PC-3 (cell line): Measurements from ENCODE around the gene MFSD2B. TPM values are rescaled to one million over a fixed set of nuclear protein-coding genes. Genes with fewer than 3 reads are reported as not detected.

Experiments
- ATAC-seq: fragments of 200-7000 bp; cut with Tn5 transposase; 2 replicates; pipeline ENCODE4 v1.9.1; 2020; ENCODE audit warnings: mild to moderate bottlenecking, moderate library complexity
- BruUV-seq: library from RNA; stranded (reverse); fragments of 400-500 nt; replicated peaks from 2 replicates; lab custom pipeline; 2021; lab: Mats Ljungman, UMichigan
- CTCF ChIA-PET: fragments of 300-600 bp; sonication (Branson Sonifier 250); formaldehyde crosslinking; loops from one replicate; lab custom pipeline; 2022; ENCODE audit warnings: antibody characterized with exemption; lab: Charles Lee
- POLR2A ChIA-PET: fragments of 300-600 bp; sonication (Branson Sonifier 250); formaldehyde crosslinking; loops from one replicate; lab custom pipeline; 2022; ENCODE audit warnings: antibody characterized with exemption; ENCODE audit not compliant: unreplicated experiment; lab: Charles Lee
- DNase-seq: peaks from one replicate; pipeline ENCODE4 v3.0.0-alpha.2; 2015
- H2AFZ ChIP-seq: fragments of 300-600 bp; sonication (generic); 2 replicates; pipeline ENCODE4 v1.6.0; 2016; ENCODE audit warnings: antibody characterized with exemption, low read length
- H3F3A ChIP-seq: fragments of 300-600 bp; sonication (generic); one replicate; pipeline ENCODE4 v1.6.0; 2017; ENCODE audit warnings: antibody characterized with exemption, low read length, control low read depth, mild to moderate bottlenecking; ENCODE audit not compliant: unreplicated experiment
- H3K27ac ChIP-seq: fragments of 300-600 bp; sonication (generic); 2 replicates; pipeline ENCODE4 v1.5.1; 2016; ENCODE audit warnings: mild to moderate bottlenecking, low read length
- H3K27me3 ChIP-seq: fragments of 300-600 bp; sonication (generic); 2 replicates; pipeline ENCODE4 v1.6.1; 2016; ENCODE audit warnings: low read length, mixed read lengths
- H3K36me3 ChIP-seq: fragments of 300-600 bp; sonication (generic); 2 replicates; pipeline ENCODE4 v1.6.1; 2016; ENCODE audit warnings: low read depth, mixed run types, low read length, mixed read lengths
- H3K4me1 ChIP-seq: fragments of 300-600 bp; sonication (generic); 2 replicates; pipeline ENCODE4 v1.5.1; 2016; ENCODE audit warnings: low read length; ENCODE audit not compliant: insufficient read depth
- H3K4me2 ChIP-seq: fragments of 300-600 bp; sonication (generic); 2 replicates; pipeline ENCODE4 v1.6.0; 2016; ENCODE audit warnings: low read length
- H3K4me3 ChIP-seq: fragments of 300-600 bp; sonication (generic); 2 replicates; pipeline ENCODE4 v1.5.1; 2016; ENCODE audit warnings: mild to moderate bottlenecking, low read length, mixed read lengths
- H3K79me2 ChIP-seq: fragments of 300-600 bp; sonication (generic); 2 replicates; pipeline ENCODE4 v1.6.1; 2017; ENCODE audit warnings: low read length, mixed read lengths
- H3K9ac ChIP-seq: fragments of 300-600 bp; sonication (generic); 2 replicates; pipeline ENCODE4 v1.6.0; 2016; ENCODE audit warnings: mild to moderate bottlenecking, low read length
- H3K9me2 ChIP-seq: fragments of 300-600 bp; sonication (generic); replicated peaks from 2 replicates; pipeline ENCODE4 v1.6.1; 2016; ENCODE audit warnings: mixed run types, low read length, mixed read lengths
- H3K9me3 ChIP-seq: fragments of 300-600 bp; sonication (generic); 2 replicates; pipeline ENCODE4 v1.6.1; 2016; ENCODE audit warnings: low read length, mixed read lengths
- H4K20me1 ChIP-seq: fragments of 300-600 bp; sonication (generic); 2 replicates; pipeline ENCODE4 v1.6.1; 2016; ENCODE audit warnings: low read length, mixed read lengths
- CTCF ChIP-seq: fragments of 300-600 bp; sonication (generic); conservative IDR thresholded peaks from 2 replicates; pipeline ENCODE4 v1.5.1; 2017; ENCODE audit warnings: antibody characterized with exemption, low read depth, mild to moderate bottlenecking, low read length
- EZH2 ChIP-seq: fragments of 300-600 bp; sonication (generic); IDR thresholded peaks from one replicate; pipeline ENCODE4 v1.6.1; 2017; ENCODE audit warnings: antibody characterized with exemption, mild to moderate bottlenecking, low read length; ENCODE audit not compliant: unreplicated experiment
- EZH2phosphoT487 ChIP-seq: fragments of 300-600 bp; sonication (generic); IDR thresholded peaks from 2 replicates; pipeline ENCODE4 v1.6.1; 2018; ENCODE audit warnings: mild to moderate bottlenecking, antibody characterized with exemption, low read length, borderline replicate concordance
- intact Hi-C: fragments of 100-400 bp; cut with micrococcal nuclease; formaldehyde crosslinking; loops from 2 replicates; pipeline ENCODE4 v1.9.0; 2023
- total RNA-seq: library from RNA; depleted of rRNA; stranded (reverse); fragments of >200 nt; gene quantifications from 2 replicates; pipeline ENCODE4 v1.2.3, GENCODE V29; 2014

MFSD2B gene
- total RNA-seq, 1 experiment from 2014 or later: not detected

GRCh38 chr2:24055750-24056149, 45.9 kb downstream of the MFSD2B start:
- TF ChIP-seq CTCF: no peak
- TF ChIP-seq EZH2phosphoT487: no peak
- TF ChIP-seq EZH2: no peak
- Histone ChIP-seq H3K4me3 (no peak overlapping the region), H3K79me2 (no peaks in the 10 kb centered on the region), H3K27me3 (no peaks in the 10 kb centered on the region), H3K9me2 (no peaks in the 10 kb centered on the region), H3K36me3 (no peaks in the 10 kb centered on the region), H3K4me1 (no peaks in the 10 kb centered on the region), H3K4me2 (no peak overlapping the region), H3F3A (no peaks in the 10 kb centered on the region), H3K27ac (no peak overlapping the region), H3K9ac (no peak overlapping the region), H2AFZ (no peak overlapping the region), H4K20me1 (no peaks in the 10 kb centered on the region), H3K9me3 (no peaks in the 10 kb centered on the region)
- ATAC-seq (no peak), DNase-seq (no peak)
- ChIA-PET POLR2A (no interaction called here), CTCF (no interaction called here)
- no TSS peak for BruUV-seq
- intact Hi-C loops: no loop called here

- Histone ChIP-seq H3K79me2 (no peaks in the 10 kb centered on the region), H4K20me1 (no peaks in the 10 kb centered on the region), H3K36me3 (no peaks in the 10 kb centered on the region), H3K4me2 (no peak overlapping the region), H3K4me1 (no peaks in the 10 kb centered on the region), H3K27me3 (no peaks in the 10 kb centered on the region), H3K4me3 (no peak overlapping the region), H3F3A (no peaks in the 10 kb centered on the region), H3K9me2 (no peaks in the 10 kb centered on the region), H3K9ac (no peak overlapping the region), H3K9me3 (no peaks in the 10 kb centered on the region), H2AFZ (no peak overlapping the region), H3K27ac (no peak overlapping the region)
- DNase-seq: no peak
- intact Hi-C loops: no loop called here
- no peak for ATAC-seq
- POLR2A ChIA-PET: no interaction called here
- CTCF ChIA-PET: no interaction called here
- no TSS peak for BruUV-seq
- TF ChIP-seq CTCF (no peak), EZH2 (no peak), EZH2phosphoT487 (no peak)
Measured at GRCh38 chr2:24058564-24059271, 48.8 kb downstream of the MFSD2B start.

GRCh38 chr2:24065341-24065740, 55.5 kb downstream of the MFSD2B start:
- no peak overlapping the region for H3K4me3 ChIP-seq
- DNase-seq (no peak), ATAC-seq (no peak)
- intact Hi-C loops: no loop called here
- no peak overlapping the region for H3K27ac ChIP-seq
- CTCF ChIA-PET: no interaction called here
- H4K20me1 ChIP-seq: no peaks in the 10 kb centered on the region
- no peak overlapping the region for H3K9ac ChIP-seq
- POLR2A ChIA-PET: no interaction called here
- H3K79me2 ChIP-seq: no peaks in the 10 kb centered on the region
- no TSS peak for BruUV-seq
- H3K4me1 ChIP-seq: no peaks in the 10 kb centered on the region
- no peaks in the 10 kb centered on the region for H3F3A ChIP-seq
- no peaks in the 10 kb centered on the region for H3K9me2 ChIP-seq
- H2AFZ ChIP-seq: no peak overlapping the region
- H3K36me3 ChIP-seq: peaks cover 15% of the 10 kb centered on the region
- no peak for TF ChIP-seq EZH2
- no peak for TF ChIP-seq CTCF
- no peak for TF ChIP-seq EZH2phosphoT487
- H3K4me2 ChIP-seq: no peak overlapping the region
- no peaks in the 10 kb centered on the region for H3K27me3 ChIP-seq
- H3K9me3 ChIP-seq: no peaks in the 10 kb centered on the region
